OCI-LY7 (cell line): ENCODE data around the gene ZNF783. TPM values are rescaled to one million over a fixed set of nuclear protein-coding genes. Genes with fewer than 3 reads are reported as not detected.
"Not testable (repeated sequence)": the region's sequence is repeated elsewhere in the genome, so short reads cannot be mapped to it uniquely, and the experiment has no call there.

Source experiments
- BruUV-seq: library from RNA; stranded (reverse); fragments of 400-500 nt; replicated peaks from 2 replicates; lab custom pipeline; 2021; lab: Mats Ljungman, UMichigan
- CTCF ChIA-PET: fragments of 300-600 bp; sonication (Branson Sonifier 250); formaldehyde crosslinking; loops from one replicate; lab custom pipeline; 2022; ENCODE audit warnings: antibody characterized with exemption; ENCODE audit not compliant: unreplicated experiment; lab: Charles Lee
- POLR2A ChIA-PET: fragments of 300-600 bp; sonication (Branson Sonifier 250); formaldehyde crosslinking; loops from one replicate; lab custom pipeline; 2022; ENCODE audit warnings: antibody characterized with exemption; lab: Charles Lee
- DNase-seq: peaks from one replicate; pipeline ENCODE4 v3.0.0-alpha.2; 2015; ENCODE audit warnings: low spot score
- H2AFZ ChIP-seq: fragments of 200-600 bp; sonication (generic), shearing (Covaris generic); 2 replicates; pipeline ENCODE4 v1.6.1; 2014; ENCODE audit warnings: mild to moderate bottlenecking, antibody characterized with exemption, low read length, moderate library complexity
- H3K27ac ChIP-seq: fragments of 200-600 bp; sonication (generic); 2 replicates; pipeline ENCODE4 v1.5.1; 2014; ENCODE audit warnings: mixed run types, low read depth, mild to moderate bottlenecking, moderate library complexity, low read length, inconsistent platforms; ENCODE audit not compliant: poor library complexity, severe bottlenecking
- H3K36me3 ChIP-seq: fragments of 200-600 bp; sonication (generic); 2 replicates; pipeline ENCODE4 v1.6.1; 2014; ENCODE audit warnings: mild to moderate bottlenecking, antibody characterized with exemption, low read length, moderate library complexity, mixed read lengths; ENCODE audit not compliant: insufficient read depth
- H3K4me1 ChIP-seq: fragments of 200-600 bp; sonication (generic); 2 replicates; pipeline ENCODE4 v1.5.1; 2014; ENCODE audit warnings: mild to moderate bottlenecking, low read length; ENCODE audit not compliant: insufficient read depth, poor library complexity, severe bottlenecking
- H3K4me2 ChIP-seq: fragments of 200-600 bp; sonication (generic); 2 replicates; pipeline ENCODE4 v1.6.1; 2014; ENCODE audit warnings: mild to moderate bottlenecking, low read length
- H3K4me3 ChIP-seq: fragments of 200-600 bp; sonication (generic); 2 replicates; pipeline ENCODE4 v1.5.1; 2014; ENCODE audit warnings: mild to moderate bottlenecking, low read depth, low read length; ENCODE audit not compliant: poor library complexity, severe bottlenecking
- H3K79me2 ChIP-seq: fragments of 200-600 bp; sonication (generic); 2 replicates; pipeline ENCODE4 v1.6.1; 2016; ENCODE audit warnings: low read depth, mild to moderate bottlenecking, low read length, moderate library complexity, mixed read lengths; ENCODE audit not compliant: insufficient read depth
- H3K9me2 ChIP-seq: fragments of 200-600 bp; sonication (generic); 2 replicates; pipeline ENCODE4 v1.6.1; 2016; ENCODE audit warnings: mild to moderate bottlenecking, low read length, mixed read lengths; ENCODE audit not compliant: insufficient read depth
- H3K9me3 ChIP-seq: fragments of 200-600 bp; sonication (generic); 2 replicates; pipeline ENCODE4 v1.6.1; 2014; ENCODE audit warnings: mild to moderate bottlenecking, mixed run types, low read length, mixed read lengths
- H4K20me1 ChIP-seq: fragments of 200-600 bp; sonication (generic); 2 replicates; pipeline ENCODE4 v1.6.1; 2014; ENCODE audit warnings: mild to moderate bottlenecking, antibody characterized with exemption, low read length, moderate library complexity, mixed read lengths; ENCODE audit not compliant: insufficient read depth
- EZH2phosphoT487 ChIP-seq: fragments of 200-600 bp; sonication (generic); IDR thresholded peaks from 2 replicates; pipeline ENCODE4 v1.6.1; 2018; ENCODE audit warnings: low read depth, borderline replicate concordance, mild to moderate bottlenecking, mixed run types, antibody characterized with exemption, low read length, moderate library complexity, mixed read lengths
- intact Hi-C: fragments of 100-400 bp; cut with micrococcal nuclease; formaldehyde crosslinking; loops from one replicate; pipeline ENCODE4 v1.10.0; 2022; ENCODE audit not compliant: unreplicated experiment
- total RNA-seq, 2 experiments: library from RNA; depleted of rRNA in 1 of 2; stranded (reverse); fragments of >200 nt in 1 of 2; shearing (Covaris generic) in 1 of 2; gene quantifications; 2 replicates each; pipeline ENCODE4 v1.2.3, GENCODE V29; 2014 to 2022
- TF ChIP-seq, protein P1 (sequence below): fragments of 200-600 bp; sonication (generic); conservative IDR thresholded peaks from 2 replicates; pipeline ENCODE4 v1.5.1; 2014; ENCODE audit warnings: mild to moderate bottlenecking, antibody characterized with exemption, low read length, moderate library complexity, mixed read lengths

ZNF783 gene
- total RNA-seq, 2 experiments from 2014 or later = 13.1 to 18.8 TPM

DNA sequence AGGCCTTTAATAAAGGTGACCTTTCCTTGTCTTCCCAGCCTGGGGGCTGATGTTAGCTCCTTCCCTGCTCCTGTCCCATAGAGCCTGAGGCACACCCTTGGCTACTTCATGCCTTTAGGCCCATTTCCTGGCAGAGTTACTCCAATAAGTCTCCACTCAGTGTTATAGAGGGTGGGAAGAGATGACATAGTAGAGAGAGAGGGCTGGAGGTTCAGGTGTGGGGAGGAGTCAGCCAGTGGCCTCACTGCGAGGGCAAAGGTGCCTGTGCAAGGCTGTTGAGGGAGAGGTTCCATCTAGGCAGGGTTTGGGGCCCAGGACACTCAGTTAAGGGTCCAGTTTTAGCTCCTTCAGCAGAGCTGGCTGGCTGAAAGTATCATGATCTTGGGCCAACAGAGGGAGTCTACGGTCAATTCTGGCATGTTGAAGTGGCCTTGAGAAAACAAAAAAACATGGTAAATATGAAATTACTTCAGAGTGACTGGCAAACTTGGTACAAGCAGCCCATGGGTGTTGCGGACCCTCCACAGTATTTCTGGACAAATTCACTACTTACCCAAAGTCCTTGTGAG lies 67.9 kb downstream of the ZNF783 start:
- no peak for TF ChIP-seq EZH2phosphoT487
- TF ChIP-seq, protein P1, sequence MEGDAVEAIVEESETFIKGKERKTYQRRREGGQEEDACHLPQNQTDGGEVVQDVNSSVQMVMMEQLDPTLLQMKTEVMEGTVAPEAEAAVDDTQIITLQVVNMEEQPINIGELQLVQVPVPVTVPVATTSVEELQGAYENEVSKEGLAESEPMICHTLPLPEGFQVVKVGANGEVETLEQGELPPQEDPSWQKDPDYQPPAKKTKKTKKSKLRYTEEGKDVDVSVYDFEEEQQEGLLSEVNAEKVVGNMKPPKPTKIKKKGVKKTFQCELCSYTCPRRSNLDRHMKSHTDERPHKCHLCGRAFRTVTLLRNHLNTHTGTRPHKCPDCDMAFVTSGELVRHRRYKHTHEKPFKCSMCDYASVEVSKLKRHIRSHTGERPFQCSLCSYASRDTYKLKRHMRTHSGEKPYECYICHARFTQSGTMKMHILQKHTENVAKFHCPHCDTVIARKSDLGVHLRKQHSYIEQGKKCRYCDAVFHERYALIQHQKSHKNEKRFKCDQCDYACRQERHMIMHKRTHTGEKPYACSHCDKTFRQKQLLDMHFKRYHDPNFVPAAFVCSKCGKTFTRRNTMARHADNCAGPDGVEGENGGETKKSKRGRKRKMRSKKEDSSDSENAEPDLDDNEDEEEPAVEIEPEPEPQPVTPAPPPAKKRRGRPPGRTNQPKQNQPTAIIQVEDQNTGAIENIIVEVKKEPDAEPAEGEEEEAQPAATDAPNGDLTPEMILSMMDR = no peak
- H3K9me2 ChIP-seq = no peaks in the 10 kb centered on the region
- H3K9me3 ChIP-seq = 0 out of 2 replicates have a peak, but pooled peaks cover 4% of the 10 kb centered on the region
- no peaks in the 10 kb centered on the region for H4K20me1 ChIP-seq
- no peak overlapping the region for H2AFZ ChIP-seq
- BruUV-seq = no TSS peak
- H3K4me2 ChIP-seq = no peak overlapping the region
- H3K27ac ChIP-seq = no peak overlapping the region
- intact Hi-C loops = no loop called here
- H3K4me3 ChIP-seq = no peak overlapping the region
- no peak for DNase-seq
- H3K79me2 ChIP-seq = no peaks in the 10 kb centered on the region
- ChIA-PET CTCF (no interaction called here), POLR2A (no interaction called here)
- H3K36me3 ChIP-seq = no peaks in the 10 kb centered on the region
- H3K4me1 ChIP-seq = no peaks in the 10 kb centered on the region

- Histone ChIP-seq H3K27ac (no peak overlapping the region), H2AFZ (no peak overlapping the region), H3K9me3 (no peaks in the 10 kb centered on the region), H3K9me2 (no peaks in the 10 kb centered on the region), H4K20me1 (no peaks in the 10 kb centered on the region), H3K4me1 (no peaks in the 10 kb centered on the region), H3K79me2 (no peaks in the 10 kb centered on the region), H3K4me2 (no peak overlapping the region), H3K4me3 (no peak overlapping the region), H3K36me3 (no peaks in the 10 kb centered on the region)
- intact Hi-C loops = no loop called here
- DNase-seq = no peak
- BruUV-seq = no TSS peak
- CTCF ChIA-PET = no interaction called here
- POLR2A ChIA-PET = interaction anchor here (0.6 kb wide), 1 partner anchor 58 kb away, joined by 3 read pairs; no protein-coding TSS in a partner anchor
- no peak for TF ChIP-seq EZH2phosphoT487
- TF ChIP-seq, protein P1 = no peak
These were observed 69.0 kb downstream of the ZNF783 start for GRCh38 chr7:149330914-149331567.

DNA sequence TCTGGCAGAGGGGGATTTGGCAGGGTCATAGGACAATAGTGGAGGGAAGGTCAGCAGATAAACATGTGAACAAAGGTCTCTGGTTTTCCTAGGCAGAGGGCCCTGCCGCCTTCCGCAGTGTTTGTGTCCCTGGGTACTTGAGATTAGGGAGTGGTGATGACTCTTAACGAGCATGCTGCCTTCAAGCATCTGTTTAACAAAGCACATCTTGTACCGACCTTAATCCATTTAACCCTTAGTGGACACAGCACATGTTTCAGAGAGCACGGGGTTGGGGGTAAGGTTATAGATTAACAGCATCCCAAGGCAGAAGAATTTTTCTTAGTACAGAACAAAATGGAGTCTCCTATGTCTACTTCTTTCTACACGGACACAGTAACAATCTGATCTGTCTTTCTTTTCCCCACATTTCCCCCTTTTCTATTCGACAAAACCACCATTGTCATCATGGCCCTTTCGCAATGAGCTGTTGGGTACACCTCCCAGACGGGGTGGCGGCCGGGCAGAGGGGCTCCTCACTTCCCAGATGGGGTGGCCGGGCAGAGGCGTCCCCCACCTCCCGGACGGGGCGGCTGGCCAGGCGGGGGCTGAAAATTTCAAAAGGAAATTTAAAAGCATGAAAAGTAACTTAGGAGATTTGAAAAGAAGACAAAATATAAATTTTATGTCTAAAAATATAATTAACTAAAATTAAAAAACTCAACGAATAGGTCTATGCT lies 70.8 kb downstream of the ZNF783 start:
- H3K4me1 ChIP-seq, H3K79me2 ChIP-seq, H3K36me3 ChIP-seq, H3K9me3 ChIP-seq, H2AFZ ChIP-seq, H4K20me1 ChIP-seq, DNase-seq, H3K27ac ChIP-seq, CTCF ChIA-PET, intact Hi-C loops, H3K4me3 ChIP-seq, BruUV-seq, H3K9me2 ChIP-seq, H3K4me2 ChIP-seq: not testable (repeated sequence)
- POLR2A ChIA-PET = interaction anchor here (0.7 kb wide), 1 partner anchor 355 kb away, joined by 3 read pairs; no protein-coding TSS in a partner anchor
